Measurements from ENCODE around the gene SHB.

The SHB gene

GRCh38 chr9:38057416-38058195 lies 11.4 kb downstream of the SHB start (continued):
- TF ChIP-seq ZNF26 (tag by site-specific recombination; IDR thresholded peaks at IDR 0.05) (no peak), ZNF311 (tag by site-specific recombination; IDR thresholded peaks at IDR 0.05; ENCODE audit: borderline replicate concordance) (no peak), ZIC2 (tag by site-specific recombination; IDR thresholded peaks at IDR 0.05) (peak; percentile 27), ZNF114 (tag by site-specific recombination; IDR thresholded peaks at IDR 0.05) (no peak), PRDM1 (tag by site-specific recombination; IDR thresholded peaks at IDR 0.05) (0 out of 2 replicates have a peak, but pooled peaks have one; percentile 11), ZNF488 (tag by site-specific recombination; IDR thresholded peaks at IDR 0.05) (no peak), ZNF501 (tag by site-specific recombination; IDR thresholded peaks at IDR 0.05) (no peak), ZNF350 (tag by site-specific recombination; IDR thresholded peaks at IDR 0.05) (no peak), ZNF423 (tag by site-specific recombination; IDR thresholded peaks at IDR 0.05) (no peak), RBAK (tag by site-specific recombination; IDR thresholded peaks at IDR 0.05) (no peak)

- POLR2A ChIA-PET, result interaction anchor here (1.0 to 1.2 kb wide), 2 partner anchors 13 to 43 kb away, joined by 3 read pairs; no protein-coding TSS in a partner anchor
- CTCF ChIA-PET, result interaction anchor here (1.1 kb wide), 1 partner anchor 9 kb away, joined by 3 read pairs; no protein-coding TSS in a partner anchor
- TF ChIP-seq BCL11A (tag by site-specific recombination; IDR thresholded peaks at IDR 0.05; ENCODE audit: low read depth) (no peak), ZNF175 (tag by site-specific recombination; IDR thresholded peaks at IDR 0.05) (no peak), PRDM10 (tag by site-specific recombination; IDR thresholded peaks at IDR 0.05) (no peak), RBAK (tag by site-specific recombination; IDR thresholded peaks at IDR 0.05) (no peak), PRDM6 (tag by site-specific recombination; IDR thresholded peaks at IDR 0.05) (no peak), GLIS1 (tag by site-specific recombination; IDR thresholded peaks at IDR 0.05) (no peak), ZNF138 (tag by site-specific recombination; IDR thresholded peaks at IDR 0.05; ENCODE audit: borderline replicate concordance) (no peak), ZNF18 (tag by site-specific recombination; IDR thresholded peaks at IDR 0.05) (no peak), ZFP3 (tag by site-specific recombination; IDR thresholded peaks at IDR 0.05; ENCODE audit: low read depth) (no peak), ZNF529 (tag by site-specific recombination; IDR thresholded peaks at IDR 0.05; ENCODE audit: insufficient replicate concordance) (no peak), HIC1 (tag by site-specific recombination; IDR thresholded peaks at IDR 0.05) (no peak)
These were observed 14.4 kb downstream of the SHB start for GRCh38 chr9:38054653-38055052.

More at GRCh38 chr9:38054653-38055052, 14.4 kb downstream of the SHB start:
- H3K9me3 ChIP-seq (ENCODE audit: control insufficient read depth, insufficient read depth, low read depth, low read length), result no peaks in the 10 kb centered on the region
- peaks cover 0 to 27% of the 10 kb centered on the region in 2 experiments; a peak in 1 of 3 replicates for H3K36me3 ChIP-seq (ENCODE audit: control insufficient read depth in 2 of 2, insufficient read depth in 1 of 2, low read length in 2 of 2)
- no peak overlapping the region for H3K4me3 ChIP-seq (ENCODE audit: low read depth, low read length)
- H3K27ac ChIP-seq (ENCODE audit: extremely low read depth, low read depth, low read length), result no peak overlapping the region
- no peaks in the 10 kb centered on the region; the same call in 1 of the 2 replicates for H3K4me1 ChIP-seq (ENCODE audit: control insufficient read depth, insufficient read depth, low read length)
